Fibroblast of the aortic adventitia (primary cell): Measurements from ENCODE around the gene DST. TPM values are rescaled to one million over a fixed set of nuclear protein-coding genes. Genes with fewer than 3 reads are reported as not detected.

Experiments
- DNase-seq: peaks from one replicate; pipeline ENCODE4 v3.0.0-alpha.2; 2010; ENCODE audit warnings: low read depth
- H3K4me3 ChIP-seq: 2 replicates; pipeline ENCODE4 v1.5.1; 2011; ENCODE audit warnings: low read depth, mild to moderate bottlenecking, control low read depth, low read length, moderate library complexity
- CTCF ChIP-seq: IDR thresholded peaks from 2 replicates; pipeline ENCODE4 v1.5.1; 2011; ENCODE audit warnings: mild to moderate bottlenecking, low read length, control low read depth, inconsistent platforms; ENCODE audit not compliant: insufficient read depth
- total RNA-seq: library from RNA; depleted of rRNA; stranded (reverse); fragments of >200 nt; gene quantifications from 2 replicates; pipeline ENCODE4 v1.2.3, GENCODE V29; 2012; ENCODE audit warnings: low replicate concordance

Gene DST
- total RNA-seq, 1 donor: 505 TPM

GRCh38 chr6:56536536-56536935, 106.2 kb downstream of the DST start:
- no peak for DNase-seq
- TF ChIP-seq CTCF: no peak
- H3K4me3 ChIP-seq: no peak overlapping the region

DNA sequence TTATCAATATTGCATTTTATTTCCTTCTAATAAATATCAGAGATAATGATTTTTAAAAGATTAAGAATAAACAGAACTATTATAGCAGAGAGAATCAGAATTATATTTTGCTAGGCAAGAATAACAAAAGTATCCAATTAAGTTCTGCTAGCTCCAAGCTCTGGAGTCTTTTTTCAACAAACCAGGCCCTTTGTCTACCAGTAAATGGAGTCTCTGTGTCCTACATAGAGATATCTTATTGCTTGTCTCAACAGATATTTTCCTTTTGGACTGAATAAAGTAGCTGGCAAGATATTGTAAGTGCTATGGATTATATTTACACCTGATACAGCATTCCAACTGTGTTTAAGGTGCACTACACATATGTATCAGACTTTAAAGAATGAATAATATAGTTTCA, 107.1 kb downstream of the DST start:
- DNase-seq: no peak
- no peak for TF ChIP-seq CTCF
- no peak overlapping the region for H3K4me3 ChIP-seq

DNA sequence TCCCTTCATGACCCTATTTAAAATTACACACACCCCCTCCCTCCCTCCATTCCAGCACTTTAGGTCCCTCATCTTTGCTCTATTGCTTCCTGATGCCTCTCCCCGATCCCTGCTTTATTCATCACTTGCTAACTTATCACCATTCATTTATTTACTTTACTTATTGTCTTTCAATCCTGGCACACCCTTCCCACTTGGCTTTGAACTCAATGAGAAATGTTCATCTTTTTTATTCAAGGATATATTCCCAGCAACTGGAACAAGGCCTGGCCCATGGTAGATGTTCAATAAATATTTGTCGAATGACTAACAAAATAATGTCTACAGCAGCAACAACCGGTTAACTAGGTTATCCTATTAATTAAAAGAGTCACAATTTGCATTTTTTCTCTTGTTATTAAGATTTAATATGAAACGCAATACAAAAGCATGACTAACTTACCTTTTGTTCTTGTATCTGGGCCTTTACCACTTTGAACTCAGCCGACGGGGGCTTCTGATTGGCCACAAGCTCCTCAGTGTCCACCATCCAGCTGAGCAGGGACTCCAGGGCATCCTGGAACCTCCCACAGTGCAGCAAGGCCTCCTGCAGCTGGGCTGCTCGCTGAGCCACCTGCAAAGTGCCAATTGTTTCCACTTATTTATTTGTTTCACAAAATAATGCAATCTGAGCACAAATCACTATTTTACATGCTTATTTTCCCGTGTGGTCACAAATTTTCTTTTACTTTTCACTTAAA, 107.8 kb downstream of the DST start:
- no peak overlapping the region for H3K4me3 ChIP-seq
- no peak for TF ChIP-seq CTCF
- DNase-seq: no peak

DNA sequence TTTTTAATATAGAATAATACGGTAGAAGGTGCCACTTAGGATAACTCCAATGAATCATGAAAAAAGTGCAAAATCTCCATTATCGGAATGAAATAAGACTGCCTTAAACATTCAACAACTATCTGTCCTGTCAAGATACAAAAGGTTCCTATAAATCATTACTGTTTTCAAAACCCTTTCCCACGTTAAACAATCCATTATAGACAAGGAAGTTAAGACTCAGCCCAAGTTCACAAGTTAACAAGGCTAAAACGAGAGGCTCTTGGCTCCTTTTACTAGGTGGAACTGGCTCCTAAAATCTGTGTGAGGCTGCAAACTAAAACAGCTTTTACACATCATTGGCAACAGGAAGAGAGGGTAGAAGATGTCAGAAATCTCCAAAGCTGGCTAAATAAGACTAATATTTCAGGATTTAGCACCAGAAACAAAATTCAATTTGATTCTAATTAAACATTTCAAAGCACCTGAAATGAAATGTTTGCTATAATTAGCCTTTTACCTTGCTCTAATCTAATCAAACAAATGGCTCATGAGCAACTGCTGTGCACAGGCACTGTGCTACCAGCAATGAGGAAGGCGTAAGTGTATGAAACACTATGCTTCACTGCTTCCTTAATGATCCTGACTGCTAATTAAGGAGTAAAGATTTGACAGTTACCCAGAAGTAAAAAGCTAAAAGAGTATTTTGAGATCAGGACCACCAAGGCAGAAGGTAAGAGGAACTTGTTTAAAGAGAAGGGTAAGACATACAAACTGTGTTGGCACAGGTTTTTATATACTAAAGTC, 109.7 kb downstream of the DST start:
- TF ChIP-seq CTCF: no peak
- H3K4me3 ChIP-seq: no peak overlapping the region
- no peak for DNase-seq

GRCh38 chr6:56531839-56532595, 110.7 kb downstream of the DST start:
- TF ChIP-seq CTCF: no peak
- DNase-seq: no peak
- no peak overlapping the region for H3K4me3 ChIP-seq

DNA sequence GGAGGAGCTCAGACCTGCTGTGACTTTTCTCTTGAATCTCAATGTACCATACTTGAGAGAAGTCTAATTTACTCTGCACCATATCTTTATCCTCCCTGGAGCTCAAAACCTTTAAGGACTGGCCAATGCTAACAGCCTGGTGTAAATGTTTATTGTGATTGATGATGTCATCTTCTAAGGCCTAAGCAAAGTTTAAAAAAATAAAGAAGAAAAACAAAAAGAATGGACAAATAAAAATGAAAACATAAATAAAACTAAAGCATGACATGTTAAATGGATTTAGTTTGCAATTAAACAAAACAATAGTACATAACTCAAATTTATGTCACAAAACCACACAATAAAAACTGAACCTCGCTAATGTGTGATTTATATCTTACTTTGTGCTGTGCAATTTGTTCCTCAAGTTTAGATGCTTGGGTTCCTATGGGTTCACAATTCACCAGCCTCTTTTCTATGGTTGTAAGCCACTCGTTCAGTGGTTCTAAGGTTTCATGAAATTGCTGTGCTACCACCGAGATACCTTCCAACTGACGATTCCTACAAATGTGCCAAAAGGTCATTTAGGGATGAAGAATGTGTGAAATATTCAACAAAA, 113.0 kb downstream of the DST start:
- no peak overlapping the region for H3K4me3 ChIP-seq
- TF ChIP-seq CTCF: no peak
- DNase-seq: peak; percentile 36
